GM23338 (cell line): ENCODE data around the gene NOL3.

Source experiments
- CTCF ChIP-seq, 2 experiments: fragments of 200-600 bp in 1 of 2; sonication (generic) in 1 of 2; conservative IDR thresholded peaks; 2 replicates each; pipeline versions ENCODE4 v1.5.1 to v1.6.1; 2016 to 2017; ENCODE audit warnings: antibody characterized with exemption in 2 of 2, low read depth in 2 of 2, mild to moderate bottlenecking in 2 of 2, moderate library complexity in 1 of 2
- EZH2 ChIP-seq: fragments of 200-600 bp; sonication (generic); IDR thresholded peaks from one replicate; pipeline ENCODE4 v1.8.0; 2017; ENCODE audit warnings: antibody characterized with exemption, mild to moderate bottlenecking, low read depth; ENCODE audit not compliant: unreplicated experiment
- POLR2AphosphoS5 ChIP-seq: IDR thresholded peaks from 2 replicates; pipeline ENCODE4 v1.6.1; 2016; ENCODE audit warnings: antibody characterized with exemption, low read depth
- TF ChIP-seq, protein P1 (sequence below): IDR thresholded peaks from one replicate; pipeline ENCODE4 v1.6.1; 2018; ENCODE audit warnings: antibody characterized with exemption; ENCODE audit not compliant: unreplicated experiment

DNA sequence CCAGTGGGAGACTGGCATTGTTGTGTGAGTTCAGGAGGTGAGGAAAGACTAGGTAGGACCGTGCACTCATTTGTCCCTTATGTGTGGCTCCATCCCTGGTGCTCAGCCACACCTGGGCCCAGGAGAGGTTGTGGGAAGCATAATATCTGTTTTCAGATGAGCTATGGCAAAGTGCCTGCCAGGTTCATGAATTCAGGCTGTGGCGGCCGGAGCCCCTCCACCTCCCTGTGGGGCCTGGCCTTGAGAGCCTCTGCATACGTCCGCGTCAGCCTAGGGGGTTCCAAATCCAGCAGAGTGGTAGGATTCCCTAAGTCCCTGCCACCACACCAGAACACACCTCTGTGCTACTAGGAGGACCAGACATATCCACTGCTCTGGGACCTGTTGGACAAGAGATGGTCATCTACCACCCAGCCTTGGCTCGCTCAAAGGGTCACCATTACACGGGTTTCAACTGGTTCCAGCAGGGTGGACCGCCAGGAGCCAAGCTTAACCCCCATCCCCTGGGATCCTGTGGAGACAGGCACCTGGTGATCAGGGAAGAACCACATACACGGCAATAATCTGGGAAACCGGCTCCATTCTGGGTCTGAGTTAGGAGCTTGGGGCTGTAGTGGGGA lies 21.6 kb upstream of the NOL3 start:
- no peak for TF ChIP-seq POLR2AphosphoS5
- TF ChIP-seq CTCF (conservative IDR thresholded peaks at IDR 0.05; ENCODE audit: low read depth in 2 of 2), result no peak
- TF ChIP-seq EZH2, result no peak
- TF ChIP-seq, protein P1, sequence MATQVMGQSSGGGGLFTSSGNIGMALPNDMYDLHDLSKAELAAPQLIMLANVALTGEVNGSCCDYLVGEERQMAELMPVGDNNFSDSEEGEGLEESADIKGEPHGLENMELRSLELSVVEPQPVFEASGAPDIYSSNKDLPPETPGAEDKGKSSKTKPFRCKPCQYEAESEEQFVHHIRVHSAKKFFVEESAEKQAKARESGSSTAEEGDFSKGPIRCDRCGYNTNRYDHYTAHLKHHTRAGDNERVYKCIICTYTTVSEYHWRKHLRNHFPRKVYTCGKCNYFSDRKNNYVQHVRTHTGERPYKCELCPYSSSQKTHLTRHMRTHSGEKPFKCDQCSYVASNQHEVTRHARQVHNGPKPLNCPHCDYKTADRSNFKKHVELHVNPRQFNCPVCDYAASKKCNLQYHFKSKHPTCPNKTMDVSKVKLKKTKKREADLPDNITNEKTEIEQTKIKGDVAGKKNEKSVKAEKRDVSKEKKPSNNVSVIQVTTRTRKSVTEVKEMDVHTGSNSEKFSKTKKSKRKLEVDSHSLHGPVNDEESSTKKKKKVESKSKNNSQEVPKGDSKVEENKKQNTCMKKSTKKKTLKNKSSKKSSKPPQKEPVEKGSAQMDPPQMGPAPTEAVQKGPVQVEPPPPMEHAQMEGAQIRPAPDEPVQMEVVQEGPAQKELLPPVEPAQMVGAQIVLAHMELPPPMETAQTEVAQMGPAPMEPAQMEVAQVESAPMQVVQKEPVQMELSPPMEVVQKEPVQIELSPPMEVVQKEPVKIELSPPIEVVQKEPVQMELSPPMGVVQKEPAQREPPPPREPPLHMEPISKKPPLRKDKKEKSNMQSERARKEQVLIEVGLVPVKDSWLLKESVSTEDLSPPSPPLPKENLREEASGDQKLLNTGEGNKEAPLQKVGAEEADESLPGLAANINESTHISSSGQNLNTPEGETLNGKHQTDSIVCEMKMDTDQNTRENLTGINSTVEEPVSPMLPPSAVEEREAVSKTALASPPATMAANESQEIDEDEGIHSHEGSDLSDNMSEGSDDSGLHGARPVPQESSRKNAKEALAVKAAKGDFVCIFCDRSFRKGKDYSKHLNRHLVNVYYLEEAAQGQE, result no peak
